Measurements from ENCODE around the gene CCNI2. TPM values are rescaled to one million over a fixed set of nuclear protein-coding genes. Genes with fewer than 3 reads are reported as not detected.

CCNI2 gene
- total RNA-seq, 1 donor from 2014 or later, result not detected

- no peak for TF ChIP-seq CTCF (IDR thresholded peaks at IDR 0.05)
- no peak for DNase-seq (ENCODE audit: low spot score in 2 of 2)
- H3K4me1 ChIP-seq, result peaks cover 16 to 35% of the 10 kb centered on the region in 2 donors
Measured at GRCh38 chr5:132776131-132776937, 29.1 kb downstream of the CCNI2 start.

GRCh38 chr5:132776938-132777208 is 29.6 kb downstream of the CCNI2 start:
- Histone ChIP-seq H3K4me3 (peak overlapping the region; percentile 66 to 86), H3K9me3 (no peaks in the 10 kb centered on the region), H3K36me3 (no peaks in the 10 kb centered on the region), H3K27ac (peak overlapping the region; percentile 87 to 96), H3K4me1 (peaks cover 11 to 30% of the 10 kb centered on the region in 2 donors), H3K27me3 (no peaks in the 10 kb centered on the region)
- no peak for DNase-seq (ENCODE audit: low spot score in 2 of 2)
- intact Hi-C loops (cut with DNase I), result loop anchor here (2.0 to 5.0 kb wide), 4 partner anchors 35 to 186 kb away; partner anchors contain the start of genes AFF4, KIF3A and SOWAHA
- no peak for TF ChIP-seq CTCF (IDR thresholded peaks at IDR 0.05)

More at GRCh38 chr5:132776131-132776937, 29.1 kb downstream of the CCNI2 start:
- Histone ChIP-seq H3K9me3 (no peaks in the 10 kb centered on the region), H3K27ac (peak overlapping the region; percentile 87 to 96), H3K27me3 (no peaks in the 10 kb centered on the region), H3K4me3 (peak overlapping the region; percentile 66 to 86), H3K36me3 (no peaks in the 10 kb centered on the region)
- intact Hi-C loops (cut with DNase I), result loop anchor here (2.0 to 5.0 kb wide), 4 partner anchors 36 to 186 kb away; partner anchors contain the start of genes AFF4, KIF3A and SOWAHA

GRCh38 chr5:132777209-132778069 is 30.2 kb downstream of the CCNI2 start, which contains the start of gene SEPTIN8:
TSS of gene SEPTIN8 (minus strand) at chr5:132777239. CDS start at chr5:132777137, 102 bp downstream.
- Histone ChIP-seq H3K27ac (peak within 1 kb of the TSS; percentile 87 to 96), H3K4me1 (peaks cover 8 to 29% of the 10 kb centered on the region in 2 donors), H3K36me3 (no peaks in the 10 kb centered on the region), H3K4me3 (peak within 1 kb of the TSS; percentile 66 to 86), H3K27me3 (no peaks in the 10 kb centered on the region), H3K9me3 (no peaks in the 10 kb centered on the region)
- intact Hi-C loops (cut with DNase I), result loop anchor here (2.0 to 5.0 kb wide), 4 partner anchors 35 to 185 kb away; partner anchors contain the start of genes AFF4, KIF3A and SOWAHA
- no peak for TF ChIP-seq CTCF (IDR thresholded peaks at IDR 0.05)
- no peak for DNase-seq (ENCODE audit: low spot score in 2 of 2)

- Histone ChIP-seq H3K27me3 (no peaks in the 10 kb centered on the region), H3K9me3 (no peaks in the 10 kb centered on the region), H3K27ac (peak overlapping the region; percentile 87 to 96), H3K4me3 (peak overlapping the region; percentile 66 to 86), H3K4me1 (peaks cover 9 to 29% of the 10 kb centered on the region in 2 donors), H3K36me3 (no peaks in the 10 kb centered on the region)
- no peak for DNase-seq (ENCODE audit: low spot score in 2 of 2)
- no peak for TF ChIP-seq CTCF (IDR thresholded peaks at IDR 0.05)
- intact Hi-C loops (cut with DNase I), result loop anchor here (5.0 kb wide), 2 partner anchors 34 to 41 kb away; partner anchors contain the start of genes KIF3A and SOWAHA
Measured at GRCh38 chr5:132778129-132778528, 30.9 kb downstream of the CCNI2 start.

GRCh38 chr5:132778856-132779255 is 31.6 kb downstream of the CCNI2 start:
- no peak for TF ChIP-seq CTCF (IDR thresholded peaks at IDR 0.05)
- Histone ChIP-seq H3K4me1 (peaks cover 13 to 29% of the 10 kb centered on the region in 2 donors), H3K9me3 (no peaks in the 10 kb centered on the region), H3K36me3 (no peaks in the 10 kb centered on the region), H3K4me3 (no peak overlapping the region), H3K27me3 (no peaks in the 10 kb centered on the region), H3K27ac (peak overlapping the region; percentile 87 to 96)
- no peak for DNase-seq (ENCODE audit: low spot score in 2 of 2)
- intact Hi-C loops (cut with DNase I), result loop anchor here (5.0 kb wide), 2 partner anchors 33 to 42 kb away; partner anchors contain the start of genes KIF3A and SOWAHA

All from ascending aorta (tissue), 2 donors.